ENCODE data around the gene MSRB3. TPM values are rescaled to one million over a fixed set of nuclear protein-coding genes. Genes with fewer than 3 reads are reported as not detected.

Gene MSRB3
- total RNA-seq, 1 experiment from 2014 or later = 0.55 TPM

- no peak overlapping the region for H3K27ac ChIP-seq
- intact Hi-C loops (cut with micrococcal nuclease; ENCODE audit: unreplicated experiment) = no loop called here
- H2AFZ ChIP-seq = peak overlapping the region; percentile 58; the same call in 1 of the 2 replicates
- no peaks in the 10 kb centered on the region for H3K4me1 ChIP-seq (replicated peaks; ENCODE audit: insufficient read depth)
- H3K36me3 ChIP-seq (ENCODE audit: low read depth) = no peaks in the 10 kb centered on the region
- H4K20me1 ChIP-seq (ENCODE audit: insufficient read depth) = no peaks in the 10 kb centered on the region
- no peak overlapping the region for H3K4me2 ChIP-seq
- H3K79me2 ChIP-seq (ENCODE audit: low read depth) = no peaks in the 10 kb centered on the region
- no TSS peak for BruUV-seq (replicated peaks)
- H3F3A ChIP-seq (ENCODE audit: insufficient read depth, low read depth) = no peaks in the 10 kb centered on the region
- no peak for DNase-seq
- no peak for TF ChIP-seq EZH2 (IDR thresholded peaks at IDR 0.05; ENCODE audit: low read depth)
- TF ChIP-seq, protein P1, sequence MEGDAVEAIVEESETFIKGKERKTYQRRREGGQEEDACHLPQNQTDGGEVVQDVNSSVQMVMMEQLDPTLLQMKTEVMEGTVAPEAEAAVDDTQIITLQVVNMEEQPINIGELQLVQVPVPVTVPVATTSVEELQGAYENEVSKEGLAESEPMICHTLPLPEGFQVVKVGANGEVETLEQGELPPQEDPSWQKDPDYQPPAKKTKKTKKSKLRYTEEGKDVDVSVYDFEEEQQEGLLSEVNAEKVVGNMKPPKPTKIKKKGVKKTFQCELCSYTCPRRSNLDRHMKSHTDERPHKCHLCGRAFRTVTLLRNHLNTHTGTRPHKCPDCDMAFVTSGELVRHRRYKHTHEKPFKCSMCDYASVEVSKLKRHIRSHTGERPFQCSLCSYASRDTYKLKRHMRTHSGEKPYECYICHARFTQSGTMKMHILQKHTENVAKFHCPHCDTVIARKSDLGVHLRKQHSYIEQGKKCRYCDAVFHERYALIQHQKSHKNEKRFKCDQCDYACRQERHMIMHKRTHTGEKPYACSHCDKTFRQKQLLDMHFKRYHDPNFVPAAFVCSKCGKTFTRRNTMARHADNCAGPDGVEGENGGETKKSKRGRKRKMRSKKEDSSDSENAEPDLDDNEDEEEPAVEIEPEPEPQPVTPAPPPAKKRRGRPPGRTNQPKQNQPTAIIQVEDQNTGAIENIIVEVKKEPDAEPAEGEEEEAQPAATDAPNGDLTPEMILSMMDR (conservative IDR thresholded peaks at IDR 0.05) = no peak
- CTCF ChIA-PET = no interaction called here
- POLR2A ChIA-PET (ENCODE audit: unreplicated experiment) = no interaction called here
- no peaks in the 10 kb centered on the region for H3K9me3 ChIP-seq (ENCODE audit: insufficient read depth, low read depth)
- H3K4me3 ChIP-seq = no peak overlapping the region
- no peaks in the 10 kb centered on the region for H3K9me2 ChIP-seq (ENCODE audit: insufficient read depth)
- H3K27me3 ChIP-seq (ENCODE audit: insufficient read depth, low read depth) = no peaks in the 10 kb centered on the region
These were observed 184.0 kb downstream of the MSRB3 start for GRCh38 chr12:65462484-65462883.

DNA sequence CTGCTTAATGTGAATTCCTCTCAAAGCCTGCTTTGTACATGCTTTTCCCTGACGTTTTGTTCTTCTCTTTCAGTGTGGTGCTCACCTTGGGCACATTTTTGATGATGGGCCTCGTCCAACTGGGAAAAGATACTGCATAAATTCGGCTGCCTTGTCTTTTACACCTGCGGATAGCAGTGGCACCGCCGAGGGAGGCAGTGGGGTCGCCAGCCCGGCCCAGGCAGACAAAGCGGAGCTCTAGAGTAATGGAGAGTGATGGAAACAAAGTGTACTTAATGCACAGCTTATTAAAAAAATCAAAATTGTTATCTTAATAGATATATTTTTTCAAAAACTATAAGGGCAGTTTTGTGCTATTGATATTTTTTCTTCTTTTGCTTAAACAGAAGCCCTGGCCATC is 184.6 kb downstream of the MSRB3 start:
- no peaks in the 10 kb centered on the region for H3F3A ChIP-seq (ENCODE audit: insufficient read depth, low read depth)
- H3K79me2 ChIP-seq (ENCODE audit: low read depth) = no peaks in the 10 kb centered on the region
- no peaks in the 10 kb centered on the region for H3K27me3 ChIP-seq (ENCODE audit: insufficient read depth, low read depth)
- H3K9me3 ChIP-seq (ENCODE audit: insufficient read depth, low read depth) = no peaks in the 10 kb centered on the region
- ChIA-PET CTCF (no interaction called here), POLR2A (ENCODE audit: unreplicated experiment) (no interaction called here)
- no peaks in the 10 kb centered on the region for H3K4me1 ChIP-seq (replicated peaks; ENCODE audit: insufficient read depth)
- no peaks in the 10 kb centered on the region for H3K9me2 ChIP-seq (ENCODE audit: insufficient read depth)
- H4K20me1 ChIP-seq (ENCODE audit: insufficient read depth) = no peaks in the 10 kb centered on the region
- intact Hi-C loops (cut with micrococcal nuclease; ENCODE audit: unreplicated experiment) = no loop called here
- H3K27ac ChIP-seq = no peak overlapping the region
- no TSS peak for BruUV-seq (replicated peaks)
- no peak overlapping the region for H3K4me2 ChIP-seq
- DNase-seq = no peak
- TF ChIP-seq, protein P1 (conservative IDR thresholded peaks at IDR 0.05) = no peak
- TF ChIP-seq EZH2 (IDR thresholded peaks at IDR 0.05; ENCODE audit: low read depth) = no peak
- H3K4me3 ChIP-seq = no peak overlapping the region
- peak overlapping the region; percentile 58; the same call in 1 of the 2 replicates for H2AFZ ChIP-seq
- no peaks in the 10 kb centered on the region for H3K36me3 ChIP-seq (ENCODE audit: low read depth)

DNA sequence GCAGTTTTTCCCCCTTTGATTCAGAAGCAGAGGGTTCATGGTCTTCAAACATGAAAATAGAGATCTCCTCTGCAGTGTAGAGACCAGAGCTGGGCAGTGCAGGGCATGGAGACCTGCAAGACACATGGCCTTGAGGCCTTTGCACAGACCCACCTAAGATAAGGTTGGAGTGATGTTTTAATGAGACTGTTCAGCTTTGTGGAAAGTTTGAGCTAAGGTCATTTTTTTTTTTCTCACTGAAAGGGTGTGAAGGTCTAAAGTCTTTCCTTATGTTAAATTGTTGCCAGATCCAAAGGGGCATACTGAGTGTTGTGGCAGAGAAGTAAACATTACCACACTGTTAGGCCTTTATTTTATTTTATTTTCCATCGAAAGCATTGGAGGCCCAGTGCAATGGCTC is 185.1 kb downstream of the MSRB3 start:
- Histone ChIP-seq H3K27me3 (ENCODE audit: insufficient read depth, low read depth) (no peaks in the 10 kb centered on the region), H3K9me3 (ENCODE audit: insufficient read depth, low read depth) (no peaks in the 10 kb centered on the region), H3K9me2 (ENCODE audit: insufficient read depth) (no peaks in the 10 kb centered on the region), H3K4me2 (no peak overlapping the region), H3K4me1 (replicated peaks; ENCODE audit: insufficient read depth) (no peaks in the 10 kb centered on the region), H2AFZ (no peak overlapping the region), H4K20me1 (ENCODE audit: insufficient read depth) (no peaks in the 10 kb centered on the region), H3K27ac (no peak overlapping the region), H3K4me3 (no peak overlapping the region), H3K79me2 (ENCODE audit: low read depth) (no peaks in the 10 kb centered on the region), H3F3A (ENCODE audit: insufficient read depth, low read depth) (no peaks in the 10 kb centered on the region), H3K36me3 (ENCODE audit: low read depth) (no peaks in the 10 kb centered on the region)
- intact Hi-C loops (cut with micrococcal nuclease; ENCODE audit: unreplicated experiment) = no loop called here
- DNase-seq = no peak
- ChIA-PET POLR2A (ENCODE audit: unreplicated experiment) (no interaction called here), CTCF (no interaction called here)
- no TSS peak for BruUV-seq (replicated peaks)
- TF ChIP-seq, protein P1 (conservative IDR thresholded peaks at IDR 0.05) = no peak
- TF ChIP-seq EZH2 (IDR thresholded peaks at IDR 0.05; ENCODE audit: low read depth) = no peak
